Adrenal gland (tissue), 12 donors: ENCODE results near the gene AGPAT2. TPM values are rescaled to one million over a fixed set of nuclear protein-coding genes. Genes with fewer than 3 reads are reported as not detected.

Source experiments
- DNase-seq, 7 donors: peaks; one replicate each; pipeline ENCODE4 v3.0.0-alpha.2; 2019 to 2020
- H3K27ac ChIP-seq, 5 donors: fragments of 200-600 bp; sonication (generic) in 4 of 5; 1 replicate in 3 of 5; 2 replicates in 2 of 5; pipeline versions ENCODE4 v1.5.1 to v1.8.0; 2016 to 2020; ENCODE audit warnings: mild to moderate bottlenecking in 1 of 5
- H3K27me3 ChIP-seq: fragments of 200-600 bp; 2 replicates; pipeline ENCODE4 v1.8.0; 2021
- H3K36me3 ChIP-seq, 2 donors: fragments of 200-600 bp; replicated peaks in 1 of 2; 1 replicate in 1 of 2; 2 replicates in 1 of 2; pipeline versions ENCODE4 v1.5.1 to v1.8.0; 2018 to 2022
- H3K4me1 ChIP-seq, 2 donors: fragments of 200-600 bp; replicated peaks in 1 of 2; 1 replicate in 1 of 2; 2 replicates in 1 of 2; pipeline versions ENCODE4 v1.5.1 to v1.8.0; 2018 to 2021
- H3K4me3 ChIP-seq, 4 donors: fragments of 200-600 bp; sonication (generic) in 3 of 4; one replicate each; pipeline ENCODE4 v1.5.1; 2016 to 2018
- H3K9me3 ChIP-seq, 3 donors: fragments of 200-600 bp; sonication (generic) in 1 of 3; replicated peaks in 1 of 3; 1 replicate in 2 of 3; 2 replicates in 1 of 3; pipeline versions ENCODE4 v1.5.1 to v1.8.0; 2016 to 2021
- CTCF ChIP-seq, 6 experiments: fragments of 450-650 bp in 4 of 6; fragments of 200-600 bp in 2 of 6; sonication (generic) in 1 of 6; IDR thresholded peaks; 1 replicate in 5 of 6; 2 replicates in 1 of 6; pipeline versions ENCODE4 v1.5.1 to v1.8.0; 2016 to 2021; ENCODE audit warnings: antibody characterized with exemption in 6 of 6, mild to moderate bottlenecking in 2 of 6, moderate library complexity in 1 of 6
- POLR2A ChIP-seq, 2 donors: fragments of 450-650 bp; IDR thresholded peaks; one replicate each; pipeline ENCODE4 v1.6.1; 2017; ENCODE audit warnings: antibody characterized with exemption in 2 of 2, mild to moderate bottlenecking in 2 of 2, moderate library complexity in 1 of 2
- WGBS, 4 donors: extraction: QIAGEN DNeasy Blood & Tissue Kit in 2 of 4; methylation state at CpG; one replicate each; pipeline versions ENCODE4 v1.1.5 to v1.1.7; 2013 to 2017; 5-methylcytosine and 5-hydroxymethylcytosine counted together
- intact Hi-C, 2 donors: fragments of 100-400 bp; cut with DNase I; formaldehyde crosslinking; loops; one replicate each; pipeline versions ENCODE4 v1.14.1 to v1.15.0; 2022 to 2023
- polyA plus RNA-seq, 3 donors: library from polyadenylated mRNA; stranded (reverse); fragments of 200-250 nt in 2 of 3; fragments of 350-450 nt in 1 of 3; fragmentation: Illumina TruSeq in 1 of 3; extraction: RNeasy Lipid Tissue Mini Kit (QIAGEN cat#74804) in 1 of 3; gene quantifications; one replicate each; pipeline ENCODE4 v1.2.3, GENCODE V29; 2013 to 2014
- total RNA-seq, 9 donors: library from RNA; depleted of rRNA in 4 of 9; stranded (reverse); fragments of >200 nt in 4 of 9; fragments of 120-200 nt in 1 of 9; fragmentation: NEBNext Ultra II Directional in 1 of 9; extraction: Animal tissue kit (Norgen Biotek cat#: 25700) in 1 of 9; gene quantifications; one replicate each; pipeline versions ENCODE4 v1.1.0 to v1.2.4, GENCODE V29; 2013 to 2023
- donor health status: healthy with polysubstance abuse.
- donor health status: Bipolar disorder and iron deficiency.
- donor health status: DM: yes; HTN: yes; CAD: no.
- donor health status: DM: no; HTN: no; CAD: no.
- donor health status: DM: no; HTN: no; CAD: no.
- donor health status: DM: yes; HTN: yes; CAD: no.

Gene AGPAT2
- total and polyA plus RNA-seq, 12 donors = 6.4 to 274 (median 48.0) TPM

- 70 to 92% (median 76%) methylated on average over 2 to 22 of the region's 22 CpGs for WGBS, 4 donors
- Histone ChIP-seq H3K27me3 (no peaks in the 10 kb centered on the region), H3K4me1 (peaks cover 0 to 15% of the 10 kb centered on the region in 2 donors), H3K27ac (no peak overlapping the region), H3K9me3 (no peaks in the 10 kb centered on the region), H3K4me3 (no peak overlapping the region), H3K36me3 (no peaks in the 10 kb centered on the region)
- DNase-seq = peak in 1 of 7 donors; percentile 7
- TF ChIP-seq POLR2A (IDR thresholded peaks at IDR 0.05) (no peak), CTCF (IDR thresholded peaks at IDR 0.05) (no peak)
- intact Hi-C loops = no loop called here
Measured at GRCh38 chr9:136629001-136629878, 58.0 kb downstream of the AGPAT2 start.

- Histone ChIP-seq H3K4me3 (no peak overlapping the region), H3K9me3 (no peaks in the 10 kb centered on the region), H3K27me3 (no peaks in the 10 kb centered on the region), H3K36me3 (no peaks in the 10 kb centered on the region), H3K4me1 (peaks cover 0 to 15% of the 10 kb centered on the region in 2 donors), H3K27ac (no peak overlapping the region)
- TF ChIP-seq CTCF (IDR thresholded peaks at IDR 0.05) (no peak), POLR2A (IDR thresholded peaks at IDR 0.05) (no peak)
- intact Hi-C loops = no loop called here
- 64 to 78% (median 71%) methylated on average over 19 to 26 of the region's 26 CpGs for WGBS, 4 donors
- DNase-seq = peak in 1 of 7 donors; percentile 9
Measured at GRCh38 chr9:136628268-136628667, 59.0 kb downstream of the AGPAT2 start.

GRCh38 chr9:136627703-136628102, 59.6 kb downstream of the AGPAT2 start:
- no peaks in the 10 kb centered on the region for H3K9me3 ChIP-seq
- WGBS, 4 donors = 82 to 89% (median 86%) methylated on average over 9 to 17 of the region's 17 CpGs
- peaks cover 0 to 15% of the 10 kb centered on the region in 2 donors for H3K4me1 ChIP-seq
- H3K36me3 ChIP-seq = no peaks in the 10 kb centered on the region
- intact Hi-C loops = no loop called here
- H3K4me3 ChIP-seq = no peak overlapping the region
- no peak overlapping the region for H3K27ac ChIP-seq
- TF ChIP-seq CTCF (IDR thresholded peaks at IDR 0.05) = no peak
- no peak for TF ChIP-seq POLR2A (IDR thresholded peaks at IDR 0.05)
- no peak for DNase-seq
- no peaks in the 10 kb centered on the region for H3K27me3 ChIP-seq

DNA sequence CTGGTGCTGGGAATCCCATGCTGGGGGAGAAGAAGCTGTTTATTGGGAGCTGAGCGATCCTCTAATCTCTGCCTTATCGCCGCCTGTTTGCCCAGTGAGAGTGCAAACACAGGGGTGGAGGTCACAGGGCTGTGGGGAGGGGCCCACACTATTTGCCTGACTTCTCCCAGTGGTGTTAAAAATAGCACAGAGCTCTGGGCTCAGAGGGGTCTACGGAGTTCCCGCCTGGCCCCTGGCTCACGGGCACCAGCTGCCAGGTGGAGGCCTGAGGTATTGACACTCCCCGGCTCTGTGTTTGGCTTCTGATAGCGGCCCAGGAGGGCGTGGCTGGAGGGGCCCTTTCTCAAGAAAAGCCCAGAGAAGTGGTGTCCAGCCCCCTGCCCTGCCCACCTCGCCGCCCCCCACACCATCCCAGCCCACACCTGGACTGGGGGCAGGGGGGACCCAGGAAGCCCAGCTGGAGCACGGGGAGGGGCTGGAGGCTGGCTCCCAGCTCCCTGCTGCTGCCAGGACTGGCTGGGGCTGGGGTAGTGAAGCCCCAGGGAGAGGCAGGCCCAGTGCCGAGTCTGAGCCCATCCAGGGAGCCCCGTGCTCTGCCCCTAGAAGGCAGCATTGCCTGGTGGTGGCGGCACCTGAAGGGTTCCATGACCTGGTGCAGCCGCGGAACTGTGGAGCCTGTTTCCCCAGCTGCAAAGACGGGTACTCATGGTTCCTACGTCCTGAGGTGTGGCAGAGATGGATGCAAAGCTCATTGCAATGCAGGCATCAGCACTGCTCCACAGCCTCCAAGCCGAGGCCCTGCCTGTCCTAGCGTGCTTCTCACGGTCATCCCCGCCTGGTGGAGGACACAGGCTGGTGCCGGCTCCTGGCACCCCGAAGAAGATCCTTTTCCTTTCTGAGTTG, 60.3 kb downstream of the AGPAT2 start:
- no peak for TF ChIP-seq POLR2A (IDR thresholded peaks at IDR 0.05)
- TF ChIP-seq CTCF (IDR thresholded peaks at IDR 0.05) = no peak
- no peak for DNase-seq
- peaks cover 0 to 15% of the 10 kb centered on the region in 2 donors for H3K4me1 ChIP-seq
- intact Hi-C loops = no loop called here
- H3K36me3 ChIP-seq = no peaks in the 10 kb centered on the region
- no peaks in the 10 kb centered on the region for H3K9me3 ChIP-seq
- 66 to 81% (median 77%) methylated on average over 10 to 25 of the region's 25 CpGs for WGBS, 4 donors
- H3K27me3 ChIP-seq = no peaks in the 10 kb centered on the region
- H3K4me3 ChIP-seq = no peak overlapping the region
- H3K27ac ChIP-seq = no peak overlapping the region
